Adipose tissue (tissue), 3 donors: ENCODE data around the gene COPE. TPM values are rescaled to one million over a fixed set of nuclear protein-coding genes. Genes with fewer than 3 reads are reported as not detected.
"Not testable (repeated sequence)": the region's sequence is repeated elsewhere in the genome, so short reads cannot be mapped to it uniquely, and the experiment has no call there.

Experiments
- H3K27ac ChIP-seq: one replicate; pipeline ENCODE4 v1.5.1; 2013; ENCODE audit warnings: low read depth, low read length
- WGBS, 3 donors: extraction: QIAGEN DNeasy Blood & Tissue Kit; methylation state at CpG; one replicate each; pipeline ENCODE4 v1.1.7; 2013; 5-methylcytosine and 5-hydroxymethylcytosine counted together
- polyA plus RNA-seq, 3 donors: library from polyadenylated mRNA; stranded (reverse); fragments of 200-250 nt; gene quantifications; one replicate each; pipeline ENCODE4 v1.2.3, GENCODE V29; 2013
- donor health status: healthy with polysubstance abuse.
- donor health status: Bipolar disorder and iron deficiency.
- donor health status: healthy.

COPE gene
- polyA plus RNA-seq, 3 donors = 139 to 193 (median 188) TPM

DNA sequence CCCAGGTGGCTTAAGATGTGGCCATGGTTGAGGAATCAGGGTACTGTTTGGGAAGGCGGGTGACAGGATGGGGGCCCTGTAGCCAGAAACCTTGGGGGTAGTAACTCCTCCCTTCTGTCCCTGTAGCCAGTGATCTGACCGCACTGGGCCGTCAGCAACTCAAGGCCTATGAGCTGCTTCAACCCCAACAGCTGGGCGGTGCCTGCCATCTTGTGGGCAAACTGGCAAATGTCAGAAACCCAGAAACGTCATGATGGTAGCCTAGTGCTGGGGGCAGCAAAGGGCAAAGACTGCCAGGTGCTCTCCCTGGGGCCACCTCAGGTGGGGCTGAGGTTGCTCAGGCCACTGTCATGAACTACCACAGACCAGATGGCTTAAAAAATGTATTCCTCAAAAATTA, 3.5 kb downstream of the COPE start:
- WGBS, 3 donors = 48 to 58% (median 58%) methylated on average over 5 of the region's 5 CpGs
- H3K27ac ChIP-seq = no peak overlapping the region

DNA sequence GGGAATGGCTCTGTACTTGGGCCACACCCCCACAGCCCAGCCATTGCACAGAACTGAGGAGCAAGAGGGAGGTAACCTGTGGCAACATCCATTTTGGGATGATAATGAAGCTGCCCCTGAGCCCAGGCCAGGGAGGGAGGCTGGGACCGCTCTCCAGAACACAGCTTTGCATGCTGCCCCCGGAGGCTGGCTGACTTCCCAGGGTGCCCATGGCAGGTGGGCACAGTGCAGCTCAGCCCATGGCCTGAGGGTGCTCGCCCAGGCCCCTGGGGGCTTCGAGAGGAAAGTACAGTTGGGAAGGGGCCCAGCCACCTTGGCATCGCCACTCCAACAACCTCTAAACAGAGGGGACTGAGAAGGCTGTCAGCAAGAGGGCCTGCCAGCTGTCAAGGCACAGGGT, 5.7 kb downstream of the COPE start:
- 75 to 93% (median 93%) methylated on average over 4 to 5 of the region's 5 CpGs for WGBS, 3 donors
- no peak overlapping the region for H3K27ac ChIP-seq

DNA sequence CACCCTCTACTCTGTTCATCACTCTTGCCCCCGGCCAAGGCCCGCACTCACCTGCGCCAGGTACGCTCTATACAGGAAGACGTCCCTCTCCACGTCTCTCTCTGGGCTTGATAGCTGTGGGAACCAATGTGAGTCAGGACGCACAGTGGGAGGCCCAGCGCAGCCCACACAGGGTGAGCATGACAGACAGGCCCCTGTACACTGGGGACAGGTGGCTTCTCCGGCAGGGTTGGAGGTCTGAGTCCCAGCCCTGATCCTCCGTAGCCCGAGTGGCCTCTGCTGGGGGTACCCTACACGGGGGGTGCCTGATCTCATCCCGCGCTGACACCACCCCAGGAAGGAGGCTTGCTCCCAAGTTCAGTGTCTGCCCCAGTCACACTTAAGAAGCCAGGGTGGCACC, 6.3 kb downstream of the COPE start:
- 96 to 97% (median 97%) methylated on average over 14 of the region's 14 CpGs for WGBS, 3 donors
- H3K27ac ChIP-seq = no peak overlapping the region

DNA sequence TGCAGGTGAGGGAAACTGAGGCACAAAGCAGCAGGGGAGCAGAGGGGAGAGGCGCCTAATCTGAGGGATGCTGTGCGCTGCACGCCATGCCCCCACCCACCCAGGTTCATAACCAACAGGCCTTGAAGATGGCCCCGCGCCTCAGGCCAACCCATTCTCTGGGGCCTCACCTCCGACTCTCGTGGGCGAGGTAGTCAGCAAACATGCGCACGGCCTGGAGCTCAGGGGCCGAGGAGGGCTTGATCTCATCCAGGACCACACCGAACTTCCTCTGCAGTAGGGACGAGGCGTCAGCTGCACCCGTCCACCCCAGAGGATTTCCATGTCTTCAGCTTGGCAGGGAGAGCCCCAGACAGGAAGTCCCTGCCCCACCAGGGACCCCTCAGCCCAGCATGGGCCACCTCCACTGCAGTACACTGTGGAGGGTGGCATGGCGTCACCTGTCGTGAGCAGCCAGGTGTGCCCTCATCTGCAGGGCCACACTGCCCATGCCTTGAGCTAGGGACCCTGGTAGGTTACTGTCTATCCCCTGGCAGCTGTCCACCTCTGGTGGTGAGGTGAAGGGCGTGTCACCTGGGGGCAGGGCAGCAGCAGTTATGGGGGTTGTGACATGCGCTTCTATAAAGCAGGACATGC, 8.3 kb downstream of the COPE start:
- no peak overlapping the region for H3K27ac ChIP-seq
- 93 to 95% (median 94%) methylated on average over 19 of the region's 19 CpGs for WGBS, 3 donors

DNA sequence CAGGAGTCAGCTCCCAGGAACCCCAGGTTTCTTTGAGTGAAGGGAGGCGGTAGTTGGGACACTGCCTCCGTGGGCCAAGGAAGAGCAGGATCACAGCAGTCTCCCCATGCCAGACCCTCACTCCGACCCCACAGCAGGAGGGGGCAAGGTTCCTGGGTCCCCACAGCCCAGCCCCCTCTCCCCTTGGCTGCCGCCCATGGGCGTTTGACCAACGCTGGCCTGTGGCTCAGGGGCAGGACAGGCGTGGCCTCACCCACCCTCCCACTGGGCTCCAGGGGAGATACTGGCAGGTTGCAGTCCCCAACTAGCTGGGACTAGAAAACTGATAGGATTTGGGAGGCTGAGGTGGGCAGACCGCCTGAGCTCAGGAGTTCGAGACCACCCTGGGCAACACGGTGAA, 9.2 kb downstream of the COPE start:
- H3K27ac ChIP-seq = no peak overlapping the region
- 86 to 93% (median 92%) methylated on average over 10 of the region's 10 CpGs for WGBS, 3 donors

DNA sequence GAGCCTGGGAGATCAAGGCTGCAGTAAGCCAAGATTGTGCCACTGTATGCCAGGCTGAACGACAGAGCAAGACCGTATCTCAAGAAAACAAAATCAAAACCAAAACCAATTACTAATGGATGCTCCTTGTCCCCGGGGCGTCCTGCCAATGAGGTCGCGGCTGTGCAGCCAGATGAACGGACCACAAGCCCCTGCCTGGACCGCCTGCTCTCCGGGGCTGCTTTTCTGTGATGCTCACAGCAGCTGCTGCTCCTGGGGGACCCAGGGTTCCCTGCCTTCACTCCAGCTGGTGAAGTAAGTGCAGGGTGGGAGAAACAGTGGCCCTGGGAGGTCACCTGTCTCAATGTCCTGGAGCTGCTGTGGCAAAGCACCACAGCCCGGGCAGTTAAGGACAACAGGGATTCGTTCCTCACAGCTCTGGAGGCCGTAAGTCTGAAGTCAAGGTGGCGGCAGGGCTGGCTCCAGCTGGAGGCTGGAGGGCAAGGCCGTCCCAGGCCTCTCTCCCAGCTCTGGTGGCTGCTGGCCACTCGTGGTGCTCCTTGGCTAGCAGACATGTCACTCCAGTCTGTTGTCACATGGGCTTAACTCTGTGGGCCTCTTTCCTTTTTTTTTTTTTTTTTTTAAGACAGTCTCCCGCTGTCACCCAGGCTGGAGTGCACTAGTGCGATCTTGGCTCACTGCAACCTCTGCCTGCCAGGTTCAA, 10.1 kb downstream of the COPE start:
- no peak overlapping the region for H3K27ac ChIP-seq
- WGBS, 3 donors = 89 to 93% (median 91%) methylated on average over 14 to 17 of the region's 17 CpGs

DNA sequence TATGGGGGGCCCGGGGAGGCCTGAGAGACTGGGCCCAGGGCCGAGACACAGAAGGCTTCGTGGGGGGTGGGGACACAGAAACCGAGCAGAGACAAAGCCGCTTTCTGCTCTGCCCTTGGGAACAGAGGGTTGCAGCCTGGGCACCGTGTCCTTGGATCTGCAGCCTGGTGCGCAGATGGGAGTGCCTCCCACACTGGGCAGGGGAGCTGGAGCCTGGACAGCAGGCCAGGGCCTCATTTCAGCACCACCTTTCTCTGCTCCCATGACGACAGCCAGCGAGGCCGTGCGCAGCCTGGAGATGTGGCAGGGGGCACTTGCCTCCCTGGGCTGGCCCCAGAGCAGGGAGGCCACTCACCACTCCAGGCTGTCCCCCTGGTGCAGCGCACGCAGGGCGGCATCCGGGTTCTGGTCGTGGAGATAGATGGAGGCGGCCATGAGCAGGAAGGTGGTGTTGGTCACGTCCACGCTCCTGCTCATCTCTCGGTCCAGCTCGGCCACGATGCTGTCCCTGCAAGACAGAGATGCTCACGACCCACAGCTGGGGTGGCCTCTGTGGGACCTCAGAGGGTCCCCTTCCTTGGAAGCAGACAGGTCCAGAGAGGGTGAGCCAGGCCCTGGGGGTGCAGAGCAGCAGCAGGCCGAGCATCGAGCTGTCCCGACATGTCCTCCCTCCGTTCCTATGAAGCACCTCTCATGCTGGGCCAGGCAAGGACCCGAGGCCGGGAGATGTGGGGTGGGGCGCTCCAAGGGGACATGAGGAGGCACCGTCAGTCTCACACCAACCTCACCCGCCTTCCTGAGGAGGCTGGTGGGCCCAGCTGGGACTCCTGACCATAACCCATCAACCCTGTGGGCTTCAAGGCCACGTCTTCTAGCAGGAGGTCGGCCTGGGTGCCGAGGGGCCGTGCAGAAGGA, 12.3 kb downstream of the COPE start:
- H3K27ac ChIP-seq = no peak overlapping the region
- WGBS, 3 donors = 89 to 94% (median 93%) methylated on average over 35 to 36 of the region's 36 CpGs

DNA sequence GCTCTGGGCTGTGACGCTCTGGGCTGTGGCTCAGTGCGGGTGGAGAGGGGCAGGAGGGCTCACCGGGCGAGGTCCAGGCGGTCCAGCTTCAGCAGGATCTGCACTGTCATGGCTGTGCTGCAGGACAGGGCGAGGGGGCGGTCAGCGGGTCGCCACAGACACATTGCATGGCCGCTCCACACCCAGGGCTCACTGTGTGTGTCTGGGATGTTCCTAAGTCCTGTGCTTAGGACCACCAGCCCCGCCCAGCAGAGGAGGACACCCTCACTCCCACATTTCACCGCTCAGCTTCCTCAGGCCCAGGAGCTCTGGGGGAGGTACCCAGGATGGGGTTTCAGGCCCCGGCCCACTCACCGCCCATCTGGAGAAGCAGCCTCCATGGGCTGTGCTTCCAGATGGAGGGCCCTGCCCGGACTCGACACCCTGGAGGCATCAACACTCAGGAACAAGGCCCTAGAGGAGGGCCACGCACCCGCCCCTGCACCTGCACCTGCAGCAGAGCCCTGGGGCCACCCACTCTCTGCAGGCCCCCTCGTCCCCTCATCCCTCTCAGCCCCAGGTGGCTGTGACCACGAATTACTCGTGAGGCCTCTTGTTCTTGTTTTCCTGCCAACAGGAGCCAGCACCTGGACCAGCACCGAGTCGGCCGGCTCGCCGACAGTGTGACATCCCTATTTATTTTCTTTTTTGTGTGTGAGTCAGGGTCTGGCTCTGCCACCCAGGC, 13.5 kb downstream of the COPE start:
- no peak overlapping the region for H3K27ac ChIP-seq
- 90 to 91% (median 91%) methylated on average over 25 to 26 of the region's 26 CpGs for WGBS, 3 donors

DNA sequence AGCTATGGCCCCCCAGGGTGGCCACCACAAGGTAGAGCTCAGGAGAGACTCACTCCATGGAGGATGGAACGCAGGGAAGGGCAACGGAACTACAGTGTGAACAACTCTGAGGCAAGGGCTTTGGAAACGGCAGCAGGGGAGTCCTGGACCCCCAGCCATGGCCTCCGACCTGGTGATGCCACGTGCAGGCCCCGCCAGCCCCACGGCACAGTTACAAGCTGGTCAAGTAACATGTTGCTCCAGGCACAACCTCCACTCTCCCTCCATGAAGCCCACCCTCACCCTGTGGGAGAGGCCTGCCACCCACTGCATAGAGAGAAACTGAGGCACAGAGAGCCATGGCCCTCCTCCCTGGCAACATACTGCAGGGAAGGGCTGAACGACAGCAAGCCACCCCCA, 14.1 kb downstream of the COPE start:
- 89 to 94% (median 93%) methylated on average over 8 of the region's 8 CpGs for WGBS, 3 donors
- no peak overlapping the region for H3K27ac ChIP-seq

DNA sequence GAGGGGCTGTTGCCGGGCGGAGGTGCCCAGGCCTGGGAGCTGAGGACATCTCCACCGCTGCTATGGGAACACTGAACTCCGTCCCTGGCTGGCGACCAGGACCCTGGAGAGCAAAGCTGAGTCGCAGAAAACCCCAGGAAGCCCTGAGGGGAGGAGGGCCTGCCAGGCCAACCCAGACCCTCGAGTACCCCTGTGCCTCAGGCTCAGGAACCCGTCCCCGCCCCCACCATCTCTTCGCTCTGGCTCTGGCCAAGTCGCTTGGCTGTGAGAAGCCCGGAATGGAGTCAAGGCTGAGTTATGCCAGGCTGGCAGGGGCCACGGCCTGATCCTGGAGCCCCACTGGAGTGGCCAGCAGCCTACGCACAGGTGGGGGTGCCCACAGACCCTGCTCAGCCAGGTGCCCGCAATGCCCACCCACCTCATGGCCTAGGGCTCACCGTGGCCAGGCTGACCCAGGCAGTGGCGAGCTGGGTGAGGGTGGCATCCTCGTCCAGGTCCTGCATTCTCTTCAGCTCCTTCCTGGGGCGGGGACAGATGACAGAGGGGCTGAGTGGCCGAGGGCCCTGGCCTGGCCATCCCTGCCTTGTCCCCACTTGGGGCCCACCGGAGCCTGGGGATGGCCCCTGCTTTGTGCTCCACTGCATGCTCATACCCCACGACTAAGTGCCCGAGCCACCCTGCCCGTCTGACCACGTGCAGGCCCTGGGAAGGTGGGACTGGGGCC, 14.7 kb downstream of the COPE start:
- 93 to 95% (median 94%) methylated on average over 25 of the region's 25 CpGs for WGBS, 3 donors
- H3K27ac ChIP-seq = no peak overlapping the region

DNA sequence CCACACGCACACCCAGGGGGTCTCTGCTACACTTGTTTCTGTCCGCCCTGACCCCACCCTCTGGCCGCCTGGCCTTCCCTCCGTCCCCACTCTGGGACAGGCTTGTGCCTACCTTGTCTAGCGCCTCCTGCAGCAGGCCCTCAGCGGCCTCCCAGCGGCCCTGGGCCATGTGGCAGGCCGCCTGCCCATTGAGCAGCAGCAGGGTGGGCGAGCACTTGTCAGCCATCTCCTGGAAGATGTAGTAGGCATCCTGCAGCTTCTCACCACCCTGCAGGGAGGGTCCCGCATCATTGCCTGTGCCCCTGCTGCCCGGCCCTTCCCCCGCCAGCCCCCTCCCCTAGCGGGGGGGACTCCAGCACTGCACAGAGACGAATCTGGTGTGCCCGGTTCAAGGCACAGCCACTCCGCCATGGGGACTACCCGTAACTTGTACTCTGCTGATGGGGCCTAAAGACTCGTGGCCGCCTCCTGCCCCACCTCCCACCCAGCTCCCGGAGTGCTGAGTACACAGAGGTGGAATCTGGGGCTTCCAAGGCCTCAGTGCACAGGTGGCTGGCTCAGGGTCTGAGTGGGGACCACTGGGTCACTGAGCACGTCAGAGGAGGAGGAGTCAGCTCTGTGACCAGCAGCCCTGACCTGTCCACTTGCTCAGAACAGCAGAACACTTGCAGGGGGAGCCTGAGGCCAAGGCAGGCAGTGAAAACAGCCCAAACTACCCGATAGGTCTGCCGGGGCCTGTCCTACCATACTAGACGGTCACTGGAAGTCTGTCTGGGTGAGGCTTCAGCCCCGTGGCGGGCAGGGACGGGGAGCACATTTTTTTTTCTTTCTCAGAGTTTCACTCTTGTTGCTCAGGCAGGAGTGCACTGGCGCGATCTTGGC, 15.8 kb downstream of the COPE start:
- WGBS, 3 donors = 89 to 92% (median 91%) methylated on average over 29 of the region's 29 CpGs

DNA sequence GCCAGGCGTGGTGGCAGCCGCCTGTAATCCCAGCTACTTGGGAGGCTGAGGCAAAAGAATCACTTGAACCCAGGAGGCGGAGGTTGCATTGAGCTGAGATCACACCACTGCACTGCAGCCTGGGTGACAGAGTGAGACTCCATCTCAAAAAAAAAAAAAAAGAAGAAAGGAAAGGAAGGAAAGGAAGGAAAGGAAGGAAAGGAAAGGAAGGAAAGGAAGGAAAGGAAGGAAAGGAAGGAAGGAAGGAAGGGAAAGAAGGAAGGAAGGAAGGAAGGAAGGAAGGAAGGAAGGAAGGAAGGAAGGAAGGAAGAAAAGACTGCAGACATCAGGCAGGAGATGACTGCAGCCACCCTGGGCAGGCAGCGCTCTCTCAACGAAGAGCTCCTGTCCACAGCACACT, 16.7 kb downstream of the COPE start:
- H3K27ac ChIP-seq = not testable (repeated sequence)
- 96 to 98% (median 96%) methylated on average over 5 of the region's 5 CpGs for WGBS, 3 donors

More for the DNA sequence above, 15.8 kb downstream of the COPE start:
- no peak overlapping the region for H3K27ac ChIP-seq

DNA sequence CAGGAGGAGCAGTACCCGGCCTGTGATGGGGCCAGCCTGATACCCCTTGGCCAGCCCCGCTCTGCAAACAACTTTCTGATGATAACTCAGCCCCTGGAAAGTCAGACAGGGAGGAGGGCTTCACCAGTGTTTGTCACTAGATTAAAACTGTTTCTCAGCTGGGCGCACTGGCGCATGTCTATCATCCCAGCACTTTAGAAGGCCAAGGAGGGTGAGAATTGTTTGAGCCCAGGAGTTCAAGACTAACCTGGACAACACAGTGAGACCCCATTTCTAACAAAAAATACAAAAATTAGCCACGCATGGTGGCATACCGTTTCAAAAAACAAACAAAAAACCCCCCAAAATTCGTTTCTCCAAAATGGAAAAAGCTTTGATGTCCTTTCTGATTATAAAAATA, 17.7 kb downstream of the COPE start:
- no peak overlapping the region for H3K27ac ChIP-seq
- WGBS, 3 donors = 84 to 95% (median 87%) methylated on average over 7 of the region's 7 CpGs

DNA sequence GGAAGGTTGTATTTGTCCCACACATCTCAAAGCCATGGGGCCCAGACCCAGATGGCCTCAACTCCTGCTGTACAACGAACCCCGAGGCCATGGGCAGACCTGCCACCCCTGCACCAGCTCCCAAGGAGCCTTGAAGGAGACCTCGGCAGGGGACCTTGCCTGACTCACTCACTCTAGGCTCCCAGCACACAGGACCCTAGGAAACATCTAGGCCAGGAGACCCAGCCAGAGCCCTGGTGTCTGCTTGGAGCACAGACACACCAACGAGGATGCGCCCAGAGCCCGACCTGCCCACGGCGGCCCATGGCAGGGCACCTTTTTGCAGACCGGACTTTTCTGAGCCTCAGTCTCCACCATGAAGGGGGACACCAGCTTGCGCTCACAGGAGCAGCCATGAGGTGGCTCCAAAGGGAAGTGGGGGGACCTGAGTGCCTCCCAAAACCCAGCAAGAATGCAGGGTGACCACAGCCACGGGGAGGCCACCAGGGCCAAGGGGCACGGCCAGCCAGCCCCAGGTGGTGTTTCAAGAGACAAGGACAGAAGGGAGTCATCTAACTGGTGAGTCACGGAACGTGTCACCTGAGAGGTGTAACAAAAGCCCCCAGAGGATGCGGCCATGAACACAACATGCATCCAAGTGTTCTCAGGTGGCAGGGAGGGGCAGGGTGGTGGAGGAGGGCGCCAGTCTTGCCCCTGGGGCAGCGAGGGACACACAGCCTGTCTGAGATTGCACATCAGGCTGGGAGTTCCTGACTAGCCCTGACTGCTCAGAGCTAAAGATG, 18.3 kb downstream of the COPE start:
- no peak overlapping the region for H3K27ac ChIP-seq
- WGBS, 3 donors = 91 to 93% (median 92%) methylated on average over 17 of the region's 17 CpGs

DNA sequence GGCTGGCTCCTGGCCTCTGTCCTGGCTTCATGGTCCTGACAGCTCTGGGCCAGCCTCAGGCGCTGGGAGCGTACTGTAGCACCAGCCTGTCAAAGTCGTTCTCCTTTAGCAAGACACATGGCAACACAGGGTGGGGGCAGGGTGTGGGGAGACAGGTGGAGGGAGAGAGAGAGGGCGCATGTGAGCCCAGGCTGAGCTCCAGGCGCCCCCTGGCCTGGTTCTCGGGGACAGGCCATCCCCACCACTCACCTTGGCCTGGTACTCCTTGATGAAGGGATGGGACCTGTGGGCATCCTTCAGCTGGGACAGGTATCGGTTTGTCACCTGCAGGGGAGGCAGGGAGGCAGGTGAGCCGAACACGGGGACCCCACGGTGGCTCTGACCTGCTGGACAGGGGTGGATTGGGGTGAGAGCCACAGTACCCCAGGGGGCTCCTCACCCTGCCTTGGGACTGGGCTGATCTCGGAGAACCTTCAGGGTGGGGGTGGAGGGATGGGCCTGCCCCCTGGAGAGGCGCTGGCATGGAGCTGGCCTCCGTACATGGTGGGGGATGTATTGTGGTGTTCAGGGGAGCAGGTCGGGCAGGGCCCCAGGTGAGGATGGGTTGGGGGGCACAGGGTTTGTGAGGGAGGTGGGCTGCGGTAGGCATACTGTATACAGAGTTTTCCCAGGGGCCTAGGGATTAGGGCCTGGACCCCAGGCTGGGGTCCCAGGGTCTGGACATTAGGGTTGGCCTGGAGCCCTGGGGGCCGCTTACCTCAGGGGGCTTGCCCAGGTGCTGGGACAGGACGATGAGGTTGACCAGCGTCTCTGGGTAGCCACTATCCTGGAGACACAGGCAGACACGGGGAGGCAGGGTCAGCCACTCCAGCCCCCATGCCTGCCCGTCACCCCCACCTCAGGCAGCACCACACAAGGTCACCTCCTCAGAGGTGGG, 19.3 kb downstream of the COPE start:
- no peak overlapping the region for H3K27ac ChIP-seq
- WGBS, 3 donors = 85 to 92% (median 87%) methylated on average over 20 of the region's 20 CpGs
